ENCODE data around the gene LBHD1.
"Not testable (repeated sequence)": the region's sequence is repeated elsewhere in the genome, so short reads cannot be mapped to it uniquely, and the experiment has no call there.

Gene LBHD1

DNA sequence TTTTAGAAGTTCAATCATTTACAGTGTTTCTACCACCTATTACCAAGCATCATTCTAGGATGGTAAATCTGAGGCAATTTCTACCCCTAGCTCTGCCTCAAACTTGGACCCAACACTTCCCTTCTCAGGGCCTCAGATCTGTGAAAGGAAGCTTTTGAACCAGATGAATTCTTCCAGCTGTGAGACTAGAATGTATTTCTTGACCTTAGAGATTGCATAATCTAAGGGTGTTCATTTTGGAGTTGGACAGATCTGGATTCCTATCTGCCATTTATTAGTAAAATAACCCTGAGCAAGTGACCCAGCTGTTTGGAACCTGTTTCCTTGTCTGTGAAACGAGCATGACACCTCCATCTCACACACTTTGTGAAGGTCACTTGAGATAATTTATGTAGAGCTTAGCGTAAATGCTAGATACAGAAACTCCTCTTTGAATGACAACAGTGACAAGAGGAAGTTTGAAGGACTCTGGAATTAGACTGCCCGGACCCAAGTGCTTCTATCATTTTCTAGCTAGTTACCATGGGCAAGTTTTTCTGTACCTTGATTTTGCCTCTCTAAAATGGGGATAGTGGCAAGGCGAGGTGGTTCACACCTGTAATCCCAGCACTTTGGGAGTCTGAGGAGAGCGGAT lies 15.2 kb downstream of the LBHD1 start:
- no peak for DNase-seq

GRCh38 chr11:62654297-62654696 lies 17.8 kb downstream of the LBHD1 start:
- no peak for DNase-seq

DNA sequence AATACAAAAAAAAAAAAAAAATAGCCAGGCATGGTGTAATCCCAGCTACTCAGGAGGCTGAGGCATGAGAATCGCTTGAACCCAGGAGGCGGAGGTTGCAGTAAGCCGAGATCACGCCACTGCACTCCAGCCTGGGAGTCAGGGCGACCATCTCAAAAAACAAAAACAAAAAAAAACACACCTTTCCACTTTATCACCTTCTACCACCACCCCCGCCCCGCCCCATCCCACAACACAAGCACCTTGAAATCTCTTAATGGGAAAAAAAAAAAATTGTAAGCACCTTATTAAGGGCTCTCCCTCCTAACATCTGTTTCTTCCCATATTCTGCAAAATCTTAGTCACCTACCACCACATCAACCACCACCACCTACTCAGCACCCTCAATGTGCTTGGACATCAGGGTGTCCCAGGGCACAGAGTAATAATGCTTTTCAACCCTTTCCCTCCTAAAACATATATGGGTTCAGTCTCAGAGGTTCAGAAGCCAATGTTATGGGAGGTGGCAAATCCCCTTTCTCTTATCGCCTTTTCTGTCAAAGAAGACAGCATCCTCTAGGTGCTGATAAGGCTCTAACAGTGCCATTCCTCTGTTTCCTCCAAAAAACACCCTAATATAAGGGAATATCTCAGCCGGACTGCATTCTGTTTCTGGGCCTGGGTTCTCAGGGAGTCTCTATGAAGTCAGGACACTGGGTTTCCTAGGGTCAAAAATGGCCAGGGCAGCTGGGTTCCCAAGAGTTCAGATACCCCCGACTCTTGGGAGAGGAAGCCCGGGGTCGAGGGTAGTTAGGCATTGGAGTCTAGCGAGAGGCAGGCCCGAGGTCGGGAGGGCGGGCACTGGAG lies 19.7 kb downstream of the LBHD1 start:
- DNase-seq: no peak

GRCh38 chr11:62650283-62650682 lies 21.8 kb downstream of the LBHD1 start:
- DNase-seq: not testable (repeated sequence)

GRCh38 chr11:62649486-62649885 lies 22.6 kb downstream of the LBHD1 start:
- DNase-seq: no peak

- DNase-seq: no peak
Measured at GRCh38 chr11:62648967-62649364, 23.1 kb downstream of the LBHD1 start.

- DNase-seq: no peak
Measured at GRCh38 chr11:62648185-62648966, 23.7 kb downstream of the LBHD1 start.

GRCh38 chr11:62647609-62648005 lies 24.5 kb downstream of the LBHD1 start:
- no peak for DNase-seq

GRCh38 chr11:62646825-62647608 lies 25.1 kb downstream of the LBHD1 start:
- no peak for DNase-seq

- DNase-seq: peak; percentile 94 to 97
Measured at GRCh38 chr11:62645946-62646824, 25.9 kb downstream of the LBHD1 start, which contains the start of gene GANAB. TSS of gene GANAB (minus strand) at chr11:62646613. CDS start at chr11:62646599, 14 bp downstream.

GRCh38 chr11:62645671-62645945 lies 26.5 kb downstream of the LBHD1 start:
- no peak for DNase-seq

DNA sequence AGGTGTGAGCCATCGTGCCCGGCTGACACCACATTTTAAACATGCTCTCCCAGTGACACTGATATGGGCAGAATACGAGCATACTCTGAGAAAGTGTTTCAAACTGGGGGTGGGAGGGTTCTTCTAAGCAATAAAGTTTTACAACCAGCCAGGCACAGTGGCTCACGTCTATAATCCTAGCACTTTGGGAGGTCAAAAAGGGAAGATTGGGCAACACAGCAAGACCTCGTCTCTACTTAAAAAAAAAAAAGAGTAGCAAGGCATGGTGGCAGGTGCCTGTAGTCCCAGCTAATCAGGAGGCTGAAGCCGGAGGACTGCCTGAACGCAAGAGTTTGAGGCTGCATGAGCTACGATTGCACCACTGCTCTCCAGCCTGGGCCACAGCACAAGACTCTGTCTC lies 27.8 kb downstream of the LBHD1 start:
- DNase-seq: no peak

GRCh38 chr11:62632492-62632891 lies 39.6 kb downstream of the LBHD1 start:
- DNase-seq: no peak

GRCh38 chr11:62627713-62628112 lies 44.4 kb downstream of the LBHD1 start:
- DNase-seq: no peak

GRCh38 chr11:62622476-62623089 lies 49.5 kb downstream of the LBHD1 start:
- no peak for DNase-seq

- peak; percentile 94 to 95 for DNase-seq
Measured at GRCh38 chr11:62621567-62622470, 50.2 kb downstream of the LBHD1 start, which contains the start of gene B3GAT3. TSS of gene B3GAT3 (minus strand) at chr11:62621986. CDS start at chr11:62621947, 39 bp downstream.

DNA sequence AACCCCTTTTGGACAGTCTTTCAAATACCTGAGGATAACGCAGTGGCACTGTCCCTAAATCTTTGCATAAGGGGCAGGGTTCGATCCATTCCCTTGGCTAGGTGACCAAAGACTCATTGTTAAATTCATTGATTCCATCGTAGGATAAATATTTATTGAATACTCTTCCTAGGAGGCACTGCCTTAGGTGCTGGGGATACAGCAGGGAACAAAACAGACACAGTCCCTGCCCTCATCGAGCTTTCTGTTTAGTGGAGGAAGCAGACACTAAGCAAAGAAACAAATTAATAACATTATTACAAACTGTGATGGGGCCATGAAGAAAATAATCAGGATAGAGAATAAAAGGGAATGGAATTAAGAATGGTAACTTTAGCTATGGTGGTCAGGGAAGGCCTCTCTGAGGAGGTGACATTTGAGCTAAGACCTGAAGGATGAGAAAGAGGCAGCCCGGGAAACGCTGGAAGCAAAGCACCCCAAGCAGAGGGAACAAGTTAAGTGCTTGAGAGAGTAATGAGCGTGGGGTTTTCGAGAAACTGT lies 51.0 kb downstream of the LBHD1 start:
- DNase-seq: no peak

DNA sequence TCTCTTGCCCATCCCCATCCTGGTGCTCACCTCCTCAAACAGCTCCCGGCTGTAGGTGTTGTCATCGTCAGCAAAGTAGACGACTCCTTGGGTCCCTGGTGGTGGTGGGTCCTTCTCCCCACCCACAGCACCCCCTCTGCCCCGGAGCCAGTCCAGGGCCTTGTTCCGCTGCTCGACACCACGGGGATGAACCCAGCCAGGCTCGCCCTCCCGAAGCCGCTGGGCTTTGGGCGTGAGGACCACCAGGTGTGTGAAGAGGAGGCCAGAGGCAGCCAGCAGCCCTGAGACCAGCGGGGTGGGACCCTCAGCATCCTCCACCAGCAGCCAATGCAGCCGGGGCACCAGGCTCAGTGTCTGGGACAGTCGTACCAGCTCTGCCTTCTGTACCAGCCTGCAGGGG lies 55.1 kb downstream of the LBHD1 start:
- not testable (repeated sequence) for DNase-seq

GRCh38 chr11:62615521-62615920 lies 56.5 kb downstream of the LBHD1 start:
- no peak for DNase-seq

DNA sequence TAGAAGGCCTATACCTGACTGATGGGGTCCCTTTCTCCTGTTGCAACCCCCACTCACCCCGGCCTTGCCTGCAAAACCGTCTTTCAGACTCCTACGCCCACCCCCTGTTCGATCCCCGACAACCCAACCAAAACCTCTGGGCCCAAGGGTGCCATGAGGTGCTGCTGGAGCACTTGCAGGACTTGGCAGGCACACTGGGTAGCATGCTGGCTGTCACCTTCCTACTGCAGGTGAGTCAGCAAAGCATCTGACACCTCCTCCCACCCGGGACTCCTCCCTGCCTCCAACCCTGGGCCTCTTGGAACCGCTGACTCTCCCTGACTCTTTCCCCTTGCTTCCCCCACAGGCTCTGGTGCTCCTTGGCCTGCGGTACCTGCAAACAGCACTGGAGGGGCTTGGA lies 57.8 kb downstream of the LBHD1 start:
- no peak for DNase-seq

Data from NCI-H187 (cell line).